Activated naive CD4-positive, alpha-beta T cell treated with anti-CD3 and anti-CD28 coated beads for 36 hours (primary cell): ENCODE measurements around the gene RBM39. TPM values are rescaled to one million over a fixed set of nuclear protein-coding genes. Genes with fewer than 3 reads are reported as not detected.
A peak's percentile ranks its signal among the peaks of the same experiment; 100 is the strongest.

Source experiments
- CTCF ChIA-PET: fragments of 350-600 bp; sonication (Branson Sonifier 250); formaldehyde crosslinking; loops from one replicate; lab custom pipeline; 2021; ENCODE audit warnings: antibody characterized with exemption; lab: Charles Lee
- DNase-seq: peaks from one replicate; pipeline ENCODE4 v3.0.0-alpha.2; 2020
- H3K27ac Mint-ChIP-seq: one replicate; pipeline ENCODE4 v1.8.0; 2021; ENCODE audit warnings: mild to moderate bottlenecking, mixed read lengths
- H3K27me3 Mint-ChIP-seq: one replicate; pipeline ENCODE4 v1.8.0; 2021; ENCODE audit warnings: low read depth, mixed read lengths
- H3K36me3 Mint-ChIP-seq: one replicate; pipeline ENCODE4 v1.8.0; 2021; ENCODE audit warnings: low read depth, mixed read lengths
- H3K4me1 Mint-ChIP-seq: one replicate; pipeline ENCODE4 v1.8.0; 2021; ENCODE audit warnings: low read depth, mixed read lengths
- H3K4me3 Mint-ChIP-seq: one replicate; pipeline ENCODE4 v1.8.0; 2021; ENCODE audit warnings: mild to moderate bottlenecking, moderate library complexity, mixed read lengths
- H3K9me3 Mint-ChIP-seq: one replicate; pipeline ENCODE4 v1.8.0; 2021; ENCODE audit warnings: mixed read lengths
- intact Hi-C: fragments of 100-400 bp; cut with micrococcal nuclease; formaldehyde crosslinking; loops from one replicate; pipeline ENCODE4 v1.15.1; 2023
- total RNA-seq, 2 experiments: library from RNA; stranded (reverse); gene quantifications; one replicate each; pipeline ENCODE4 v1.2.3, GENCODE V29; 2021

RBM39 gene
- total RNA-seq, 2 experiments from 2014 or later: 297 to 304 TPM

GRCh38 chr20:35673884-35674283 lies 68.2 kb downstream of the RBM39 start:
- Mint-ChIP-seq H3K4me3 (no peak overlapping the region), H3K9me3 (no peaks in the 10 kb centered on the region), H3K27me3 (no peaks in the 10 kb centered on the region), H3K27ac (no peak overlapping the region), H3K4me1 (no peaks in the 10 kb centered on the region), H3K36me3 (peaks cover 32% of the 10 kb centered on the region)
- CTCF ChIA-PET: interaction anchor here (0.6 to 0.8 kb wide), 2 partner anchors 66 to 156 kb away, joined by 4 read pairs; no protein-coding TSS in a partner anchor
- no peak for DNase-seq
- intact Hi-C loops: no loop called here

GRCh38 chr20:35669681-35670080 lies 72.4 kb downstream of the RBM39 start:
- CTCF ChIA-PET: no interaction called here
- intact Hi-C loops: loop anchor here (10.0 kb wide), 1 partner anchor 845 kb away; the partner anchor contains the start of gene NCOA6
- Mint-ChIP-seq H3K27me3 (no peaks in the 10 kb centered on the region), H3K9me3 (no peaks in the 10 kb centered on the region), H3K36me3 (peaks cover 32% of the 10 kb centered on the region), H3K27ac (no peak overlapping the region), H3K4me1 (peaks cover 3% of the 10 kb centered on the region), H3K4me3 (no peak overlapping the region)
- no peak for DNase-seq

- Mint-ChIP-seq H3K4me1 (peaks cover 3% of the 10 kb centered on the region), H3K36me3 (peaks cover 31% of the 10 kb centered on the region), H3K27me3 (no peaks in the 10 kb centered on the region), H3K9me3 (no peaks in the 10 kb centered on the region), H3K4me3 (no peak overlapping the region), H3K27ac (no peak overlapping the region)
- DNase-seq: no peak
- CTCF ChIA-PET: interaction anchor here (1.0 kb wide), 1 partner anchor 156 kb away, joined by 3 read pairs; no protein-coding TSS in a partner anchor
- intact Hi-C loops: loop anchor here (10.0 kb wide), 1 partner anchor 844 kb away; the partner anchor contains the start of gene NCOA6
These were observed 72.8 kb downstream of the RBM39 start for GRCh38 chr20:35669221-35669620.

- peak overlapping the region; percentile 54 for H3K27ac Mint-ChIP-seq
- no peaks in the 10 kb centered on the region for H3K9me3 Mint-ChIP-seq
- H3K4me3 Mint-ChIP-seq: peak overlapping the region; percentile 14
- CTCF ChIA-PET: interaction anchor here (0.7 to 1.5 kb wide), 7 partner anchors 10 to 489 kb away, joined by 3 to 8 read pairs (median 3); partner anchors contain the start of gene SCAND1
- H3K27me3 Mint-ChIP-seq: no peaks in the 10 kb centered on the region
- peaks cover 23% of the 10 kb centered on the region for H3K4me1 Mint-ChIP-seq
- H3K36me3 Mint-ChIP-seq: peaks cover 27% of the 10 kb centered on the region
- intact Hi-C loops: loop anchor here (1.0 to 10.0 kb wide), 3 partner anchors 65 to 841 kb away; partner anchors contain the start of genes CEP250 and NCOA6
- no peak for DNase-seq
These were observed 76.1 kb downstream of the RBM39 start for GRCh38 chr20:35665949-35666288.

GRCh38 chr20:35664466-35665206 lies 77.4 kb downstream of the RBM39 start, which contains the start of the genes CPNE1 and RBM12:
TSS of gene CPNE1 (minus strand) at chr20:35664900. CDS start at chr20:35632923, 31,977 bp downstream.
TSS of gene RBM12 (minus strand) at chr20:35664900. CDS start at chr20:35655322, 9,578 bp downstream.
- CTCF ChIA-PET: interaction anchor here (1.2 to 2.1 kb wide), 4 partner anchors 45 to 290 kb away, joined by 3 to 8 read pairs (median 6); partner anchors contain the start of gene SCAND1
- intact Hi-C loops: loop anchor here (1.0 to 10.0 kb wide), 11 partner anchors 35 to 1672 kb away; partner anchors contain the start of genes CEP250, ERGIC3, NCOA6 and NFS1
- Mint-ChIP-seq H3K9me3 (peaks cover 5% of the 10 kb centered on the region), H3K27me3 (no peaks in the 10 kb centered on the region), H3K4me3 (peak within 1 kb of the TSS; percentile 95), H3K36me3 (peaks cover 32% of the 10 kb centered on the region), H3K27ac (peak within 1 kb of the TSS; percentile 99), H3K4me1 (peaks cover 36% of the 10 kb centered on the region)
- peak; percentile 95 for DNase-seq

- Mint-ChIP-seq H3K9me3 (peaks cover 6% of the 10 kb centered on the region), H3K4me3 (peak overlapping the region; percentile 95), H3K4me1 (peaks cover 43% of the 10 kb centered on the region), H3K27me3 (no peaks in the 10 kb centered on the region), H3K36me3 (peaks cover 34% of the 10 kb centered on the region), H3K27ac (peak overlapping the region; percentile 99)
- intact Hi-C loops: loop anchor here (1.0 to 10.0 kb wide), 12 partner anchors 36 to 1671 kb away; partner anchors contain the start of genes CEP250, ERGIC3, NCOA6 and NFS1
- CTCF ChIA-PET: interaction anchor here (1.5 to 2.1 kb wide), 3 partner anchors 44 to 291 kb away, joined by 5 to 8 read pairs (median 8); partner anchors contain the start of gene SCAND1
- DNase-seq: peak; percentile 76
These were observed 78.3 kb downstream of the RBM39 start for GRCh38 chr20:35663516-35664465.

- H3K4me1 Mint-ChIP-seq: peaks cover 54% of the 10 kb centered on the region
- DNase-seq: peak; percentile 50
- peaks cover 34% of the 10 kb centered on the region for H3K36me3 Mint-ChIP-seq
- H3K9me3 Mint-ChIP-seq: peaks cover 6% of the 10 kb centered on the region
- peak overlapping the region; percentile 99 for H3K27ac Mint-ChIP-seq
- H3K27me3 Mint-ChIP-seq: no peaks in the 10 kb centered on the region
- peak overlapping the region; percentile 95 for H3K4me3 Mint-ChIP-seq
- intact Hi-C loops: loop anchor here (2.0 to 10.0 kb wide), 7 partner anchors 106 to 1670 kb away; partner anchors contain the start of genes ERGIC3, NCOA6, RALY and UQCC1
- CTCF ChIA-PET: interaction anchor here (1.0 to 2.1 kb wide), 3 partner anchors 43 to 79 kb away, joined by 3 to 8 read pairs (median 5); partner anchors contain the start of gene RBM39
These were observed 79.5 kb downstream of the RBM39 start for GRCh38 chr20:35662551-35662950.

GRCh38 chr20:35661908-35662307 lies 80.2 kb downstream of the RBM39 start:
- Mint-ChIP-seq H3K4me3 (peak overlapping the region; percentile 95), H3K27ac (peak overlapping the region; percentile 99), H3K4me1 (peaks cover 60% of the 10 kb centered on the region), H3K36me3 (peaks cover 40% of the 10 kb centered on the region), H3K27me3 (no peaks in the 10 kb centered on the region), H3K9me3 (peaks cover 6% of the 10 kb centered on the region)
- DNase-seq: no peak
- CTCF ChIA-PET: interaction anchor here (0.9 to 1.3 kb wide), 2 partner anchors 41 to 61 kb away, joined by 3 to 4 read pairs; no protein-coding TSS in a partner anchor
- intact Hi-C loops: loop anchor here (2.0 to 10.0 kb wide), 8 partner anchors 107 to 1670 kb away; partner anchors contain the start of genes ERGIC3, NCOA6, RALY and TRPC4AP

- intact Hi-C loops: loop anchor here (2.0 to 10.0 kb wide), 6 partner anchors 119 to 1669 kb away; partner anchors contain the start of genes ERGIC3, NCOA6, RALY and TRPC4AP
- Mint-ChIP-seq H3K36me3 (peaks cover 43% of the 10 kb centered on the region), H3K27ac (peak overlapping the region; percentile 99), H3K9me3 (peaks cover 6% of the 10 kb centered on the region), H3K4me1 (peaks cover 66% of the 10 kb centered on the region), H3K4me3 (peak overlapping the region; percentile 95), H3K27me3 (no peaks in the 10 kb centered on the region)
- CTCF ChIA-PET: interaction anchor here (0.9 to 3.0 kb wide), 4 partner anchors 42 to 82 kb away, joined by 3 to 14 read pairs (median 4); no protein-coding TSS in a partner anchor
- peak; percentile 16 for DNase-seq
These were observed 81.0 kb downstream of the RBM39 start for GRCh38 chr20:35661053-35661452.

GRCh38 chr20:35660122-35660937 lies 81.7 kb downstream of the RBM39 start:
- CTCF ChIA-PET: interaction anchor here (1.1 to 3.0 kb wide), 5 partner anchors 11 to 294 kb away, joined by 3 to 14 read pairs (median 4); partner anchors contain the start of gene SCAND1
- H3K27ac Mint-ChIP-seq: peak overlapping the region; percentile 99
- peaks cover 66% of the 10 kb centered on the region for H3K4me1 Mint-ChIP-seq
- H3K4me3 Mint-ChIP-seq: peak overlapping the region; percentile 51
- intact Hi-C loops: loop anchor here (1.0 to 10.0 kb wide), 8 partner anchors 41 to 1668 kb away; partner anchors contain the start of genes ERGIC3, NCOA6, RALY and TRPC4AP
- H3K36me3 Mint-ChIP-seq: peaks cover 43% of the 10 kb centered on the region
- DNase-seq: peak; percentile 67
- H3K27me3 Mint-ChIP-seq: no peaks in the 10 kb centered on the region
- peaks cover 6% of the 10 kb centered on the region for H3K9me3 Mint-ChIP-seq
